SK-N-SH (cell line): ENCODE data around the gene SUPT5H. TPM values are rescaled to one million over a fixed set of nuclear protein-coding genes. Genes with fewer than 3 reads are reported as not detected.

Source experiments
- CTCF ChIA-PET: fragments of 300-600, 350-600 bp; formaldehyde crosslinking; extraction: SDS; loops from one replicate; lab custom pipeline; 2021; lab: Yijun Ruan, JAX
- POLR2A ChIA-PET: fragments of 350-600 bp; sonication (Branson Sonifier 250); formaldehyde crosslinking; extraction: SDS; loops from one replicate; lab custom pipeline; 2020; ENCODE audit warnings: antibody characterized with exemption, inconsistent platforms; lab: Yijun Ruan, JAX
- DNase-seq: peaks from one replicate; pipeline ENCODE4 v3.0.0; 2012
- H2AFZ ChIP-seq: fragments of 200-600 bp; sonication (generic); 2 replicates; pipeline ENCODE4 v1.8.1; 2016; ENCODE audit warnings: antibody characterized with exemption, mild to moderate bottlenecking, low read depth
- H3F3A ChIP-seq: fragments of 200-600 bp; sonication (generic); replicated peaks from 2 replicates; pipeline ENCODE3; 2016; ENCODE audit warnings: antibody characterized with exemption, mild to moderate bottlenecking; ENCODE audit not compliant: insufficient read depth
- H3K27ac ChIP-seq, 2 experiments: fragments of 200-500 bp in 1 of 2; fragments of 200-600 bp in 1 of 2; sonication (Bioruptor generic) in 1 of 2; sonication (generic), shearing (Covaris generic) in 1 of 2; 2 replicates each; pipeline versions ENCODE4 v1.5.1 to v1.6.1; 2014 to 2016; ENCODE audit warnings: low read depth in 2 of 2, inconsistent platforms in 1 of 2, low read length in 1 of 2, mild to moderate bottlenecking in 1 of 2, mixed read lengths in 1 of 2
- H3K27me3 ChIP-seq: fragments of 200-600 bp; sonication (generic), shearing (Covaris generic); 2 replicates; pipeline ENCODE4 v1.6.1; 2016; ENCODE audit warnings: mixed run types; ENCODE audit not compliant: insufficient read depth
- H3K36me3 ChIP-seq, 2 experiments: fragments of 200-500 bp in 1 of 2; fragments of 200-600 bp in 1 of 2; sonication (Bioruptor generic) in 1 of 2; sonication (generic) in 1 of 2; replicated peaks in 1 of 2; 2 replicates each; pipeline versions ENCODE3 to v1.5.1; 2014 to 2016; ENCODE audit warnings: low read length in 1 of 2, mild to moderate bottlenecking in 1 of 2; ENCODE audit not compliant: insufficient read depth in 2 of 2, control insufficient read depth in 1 of 2
- H3K4me1 ChIP-seq, 2 experiments: fragments of 200-500 bp in 1 of 2; fragments of 200-600 bp in 1 of 2; sonication (Bioruptor generic) in 1 of 2; sonication (generic), shearing (Covaris generic) in 1 of 2; 2 replicates each; pipeline versions ENCODE4 v1.5.1 to v1.6.1; 2014 to 2016; ENCODE audit warnings: low read depth in 1 of 2, low read length in 1 of 2, mixed run types in 1 of 2; ENCODE audit not compliant: insufficient read depth in 2 of 2, control insufficient read depth in 1 of 2
- H3K4me2 ChIP-seq: fragments of 200-600 bp; sonication (generic), shearing (Covaris generic); 2 replicates; pipeline ENCODE4 v1.6.1; 2017; ENCODE audit warnings: mixed run types
- H3K4me3 ChIP-seq, 2 experiments: fragments of 200-500 bp in 1 of 2; fragments of 200-600 bp in 1 of 2; sonication (Bioruptor generic) in 1 of 2; sonication (generic), shearing (Covaris generic) in 1 of 2; 2 replicates each; pipeline versions ENCODE4 v1.5.1 to v1.8.1; 2014 to 2016; ENCODE audit warnings: low read depth in 2 of 2, inconsistent platforms in 1 of 2, low read length in 1 of 2, mild to moderate bottlenecking in 1 of 2, mixed read lengths in 1 of 2, moderate library complexity in 1 of 2
- H3K79me2 ChIP-seq: fragments of 200-600 bp; sonication (generic); 2 replicates; pipeline ENCODE4 v1.8.1; 2017; ENCODE audit warnings: mild to moderate bottlenecking; ENCODE audit not compliant: insufficient read depth
- H3K9ac ChIP-seq: fragments of 200-600 bp; sonication (generic); 2 replicates; pipeline ENCODE4 v1.6.1; 2017; ENCODE audit warnings: mixed run types
- H3K9me2 ChIP-seq: fragments of 200-600 bp; sonication (generic); 2 replicates; pipeline ENCODE4 v1.6.1; 2017; ENCODE audit warnings: mixed run types
- H3K9me3 ChIP-seq: fragments of 200-600 bp; sonication (generic); 2 replicates; pipeline ENCODE4 v1.6.1; 2017; ENCODE audit warnings: mixed run types, mild to moderate bottlenecking, moderate library complexity
- H4K20me1 ChIP-seq: fragments of 200-600 bp; sonication (generic); 2 replicates; pipeline ENCODE4 v1.6.1; 2017; ENCODE audit warnings: mild to moderate bottlenecking, mixed run types; ENCODE audit not compliant: insufficient read depth
- ELF1 ChIP-seq: IDR thresholded peaks from 2 replicates; pipeline ENCODE4 v1.4.0; 2012
- FOSL2 ChIP-seq: IDR thresholded peaks from 2 replicates; pipeline ENCODE4 v1.4.0; 2012; ENCODE audit warnings: low read depth, mild to moderate bottlenecking, moderate library complexity, borderline replicate concordance
- FOXM1 ChIP-seq: IDR thresholded peaks from 2 replicates; pipeline ENCODE4 v1.4.0; 2012; ENCODE audit warnings: low read depth, mild to moderate bottlenecking
- GABPA ChIP-seq: IDR thresholded peaks from 2 replicates; pipeline ENCODE4 v1.4.0; 2012; ENCODE audit warnings: low read depth, mild to moderate bottlenecking
- GATA2 ChIP-seq: sonication (generic); formaldehyde crosslinking; IDR thresholded peaks from 2 replicates; pipeline ENCODE4 v1.5.0; 2020; ENCODE audit warnings: mild to moderate bottlenecking, missing genetic modification reagents
- MXI1 ChIP-seq: IDR thresholded peaks from 2 replicates; pipeline ENCODE4 v1.6.1; 2012; ENCODE audit warnings: mild to moderate bottlenecking, low read depth, low read length, improper control_type of control experiment
- NFIC ChIP-seq: IDR thresholded peaks from 2 replicates; pipeline ENCODE4 v1.4.0; 2012; ENCODE audit warnings: borderline replicate concordance
- RAD21 ChIP-seq: IDR thresholded peaks from 2 replicates; pipeline ENCODE4 v1.6.1; 2012; ENCODE audit warnings: mild to moderate bottlenecking, low read length
- RCOR1 ChIP-seq: fragments of 150-350 bp; IDR thresholded peaks from 2 replicates; pipeline ENCODE4 v1.6.1; 2017; ENCODE audit warnings: antibody characterized with exemption, low read length
- SIN3A ChIP-seq: IDR thresholded peaks from 2 replicates; pipeline ENCODE4 v1.6.1; 2012; ENCODE audit warnings: low read depth, mild to moderate bottlenecking, low read length, moderate library complexity, borderline replicate concordance
- SMC3 ChIP-seq: IDR thresholded peaks from 2 replicates; pipeline ENCODE4 v1.6.1; 2012; ENCODE audit warnings: low read depth, low read length, improper control_type of control experiment
- TCF12 ChIP-seq: IDR thresholded peaks from 2 replicates; pipeline ENCODE4 v1.4.0; 2012
- TEAD4 ChIP-seq: IDR thresholded peaks from 2 replicates; pipeline ENCODE4 v1.4.0; 2012; ENCODE audit warnings: mild to moderate bottlenecking, borderline replicate concordance; ENCODE audit not compliant: insufficient read depth
- YY1 ChIP-seq: IDR thresholded peaks from 2 replicates; pipeline ENCODE4 v1.4.0; 2012; ENCODE audit warnings: low read depth, mild to moderate bottlenecking
- WGBS: methylation state at CpG from one replicate; pipeline ENCODE4 v1.1.6; 2017; ENCODE audit warnings: low lambda C conversion rate; 5-methylcytosine and 5-hydroxymethylcytosine counted together
- polyA plus RNA-seq, 3 experiments: library from polyadenylated mRNA; depleted of rRNA; stranded (reverse); fragments of >200 nt; gene quantifications; 2 replicates each; pipeline ENCODE4 v1.2.3, GENCODE V29; 2012
- TF ChIP-seq, protein P1 (sequence below): IDR thresholded peaks from 2 replicates; pipeline ENCODE4 v1.6.1; 2012; ENCODE audit warnings: mild to moderate bottlenecking, low read depth, low read length, moderate library complexity
- TF ChIP-seq, protein P2 (sequence below): IDR thresholded peaks from 2 replicates; pipeline ENCODE4 v1.4.0; 2012; ENCODE audit warnings: low read depth, borderline replicate concordance
- TF ChIP-seq, protein P3 (sequence below): IDR thresholded peaks from 2 replicates; pipeline ENCODE4; 2012
- TF ChIP-seq, protein P4 (sequence below): IDR thresholded peaks from 2 replicates; pipeline ENCODE4 v1.4.0; 2012; ENCODE audit warnings: low read depth, borderline replicate concordance

The SUPT5H gene
- polyA plus RNA-seq, 1 of the 3 experiments (the other 2 are of a cell fraction), result 137 TPM

DNA sequence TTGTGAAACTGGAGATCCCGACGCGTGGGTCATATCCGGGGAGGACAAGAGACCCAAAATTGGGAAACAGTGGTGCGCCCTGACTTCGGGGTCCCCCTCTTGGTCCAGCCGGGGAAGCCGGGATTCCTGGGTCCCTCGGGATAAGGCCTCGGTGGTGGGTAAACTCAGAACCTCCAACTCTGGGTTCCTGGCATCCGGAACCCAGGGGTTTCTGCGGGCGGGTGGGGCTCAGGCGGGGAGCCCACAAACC, 38.0 kb upstream of the SUPT5H start:
- 53% methylated on average over 7 of the region's 14 CpGs for WGBS
- no peak for DNase-seq
- ChIA-PET POLR2A (interaction anchor here (2.5 kb wide), 1 partner anchor 28 kb away, joined by 12 read pairs; the partner anchor contains the start of gene RPS16), CTCF (interaction anchor here (0.7 to 3.9 kb wide), 3 partner anchors 10 to 67 kb away, joined by 3 to 52 read pairs (median 4); partner anchors contain the start of gene RPS16)
- H2AFZ ChIP-seq, result no peak overlapping the region
- H3K9me3 ChIP-seq, result no peaks in the 10 kb centered on the region
- H3K27ac ChIP-seq, result peak overlapping the region; percentile 84 to 91
- H3F3A ChIP-seq, result peaks cover 43% of the 10 kb centered on the region
- H3K9me2 ChIP-seq, result no peaks in the 10 kb centered on the region
- peaks cover 0 to 7% of the 10 kb centered on the region in 2 experiments for H3K36me3 ChIP-seq
- peak overlapping the region; percentile 97 for H3K9ac ChIP-seq
- peak overlapping the region; percentile 92 for H3K4me2 ChIP-seq
- H3K4me1 ChIP-seq, result peaks cover 36% of the 10 kb centered on the region in 2 experiments; a peak in 3 of 4 replicates
- H3K79me2 ChIP-seq, result peaks cover 28% of the 10 kb centered on the region
- H3K27me3 ChIP-seq, result no peaks in the 10 kb centered on the region
- H4K20me1 ChIP-seq, result peaks cover 19% of the 10 kb centered on the region
- TF ChIP-seq GABPA (no peak), MXI1 (no peak), YY1 (no peak), RAD21 (no peak), TEAD4 (no peak), GATA2 (CRISPR knock-in tag) (no peak), RCOR1 (no peak), ELF1 (no peak), SMC3 (no peak), TCF12 (no peak), SIN3A (no peak), FOSL2 (no peak), FOXM1 (no peak), NFIC (no peak)
- TF ChIP-seq, protein P1, sequence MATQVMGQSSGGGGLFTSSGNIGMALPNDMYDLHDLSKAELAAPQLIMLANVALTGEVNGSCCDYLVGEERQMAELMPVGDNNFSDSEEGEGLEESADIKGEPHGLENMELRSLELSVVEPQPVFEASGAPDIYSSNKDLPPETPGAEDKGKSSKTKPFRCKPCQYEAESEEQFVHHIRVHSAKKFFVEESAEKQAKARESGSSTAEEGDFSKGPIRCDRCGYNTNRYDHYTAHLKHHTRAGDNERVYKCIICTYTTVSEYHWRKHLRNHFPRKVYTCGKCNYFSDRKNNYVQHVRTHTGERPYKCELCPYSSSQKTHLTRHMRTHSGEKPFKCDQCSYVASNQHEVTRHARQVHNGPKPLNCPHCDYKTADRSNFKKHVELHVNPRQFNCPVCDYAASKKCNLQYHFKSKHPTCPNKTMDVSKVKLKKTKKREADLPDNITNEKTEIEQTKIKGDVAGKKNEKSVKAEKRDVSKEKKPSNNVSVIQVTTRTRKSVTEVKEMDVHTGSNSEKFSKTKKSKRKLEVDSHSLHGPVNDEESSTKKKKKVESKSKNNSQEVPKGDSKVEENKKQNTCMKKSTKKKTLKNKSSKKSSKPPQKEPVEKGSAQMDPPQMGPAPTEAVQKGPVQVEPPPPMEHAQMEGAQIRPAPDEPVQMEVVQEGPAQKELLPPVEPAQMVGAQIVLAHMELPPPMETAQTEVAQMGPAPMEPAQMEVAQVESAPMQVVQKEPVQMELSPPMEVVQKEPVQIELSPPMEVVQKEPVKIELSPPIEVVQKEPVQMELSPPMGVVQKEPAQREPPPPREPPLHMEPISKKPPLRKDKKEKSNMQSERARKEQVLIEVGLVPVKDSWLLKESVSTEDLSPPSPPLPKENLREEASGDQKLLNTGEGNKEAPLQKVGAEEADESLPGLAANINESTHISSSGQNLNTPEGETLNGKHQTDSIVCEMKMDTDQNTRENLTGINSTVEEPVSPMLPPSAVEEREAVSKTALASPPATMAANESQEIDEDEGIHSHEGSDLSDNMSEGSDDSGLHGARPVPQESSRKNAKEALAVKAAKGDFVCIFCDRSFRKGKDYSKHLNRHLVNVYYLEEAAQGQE, result no peak
- TF ChIP-seq, protein P2, sequence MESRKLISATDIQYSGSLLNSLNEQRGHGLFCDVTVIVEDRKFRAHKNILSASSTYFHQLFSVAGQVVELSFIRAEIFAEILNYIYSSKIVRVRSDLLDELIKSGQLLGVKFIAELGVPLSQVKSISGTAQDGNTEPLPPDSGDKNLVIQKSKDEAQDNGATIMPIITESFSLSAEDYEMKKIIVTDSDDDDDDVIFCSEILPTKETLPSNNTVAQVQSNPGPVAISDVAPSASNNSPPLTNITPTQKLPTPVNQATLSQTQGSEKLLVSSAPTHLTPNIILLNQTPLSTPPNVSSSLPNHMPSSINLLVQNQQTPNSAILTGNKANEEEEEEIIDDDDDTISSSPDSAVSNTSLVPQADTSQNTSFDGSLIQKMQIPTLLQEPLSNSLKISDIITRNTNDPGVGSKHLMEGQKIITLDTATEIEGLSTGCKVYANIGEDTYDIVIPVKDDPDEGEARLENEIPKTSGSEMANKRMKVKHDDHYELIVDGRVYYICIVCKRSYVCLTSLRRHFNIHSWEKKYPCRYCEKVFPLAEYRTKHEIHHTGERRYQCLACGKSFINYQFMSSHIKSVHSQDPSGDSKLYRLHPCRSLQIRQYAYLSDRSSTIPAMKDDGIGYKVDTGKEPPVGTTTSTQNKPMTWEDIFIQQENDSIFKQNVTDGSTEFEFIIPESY, result no peak
- TF ChIP-seq, protein P3, sequence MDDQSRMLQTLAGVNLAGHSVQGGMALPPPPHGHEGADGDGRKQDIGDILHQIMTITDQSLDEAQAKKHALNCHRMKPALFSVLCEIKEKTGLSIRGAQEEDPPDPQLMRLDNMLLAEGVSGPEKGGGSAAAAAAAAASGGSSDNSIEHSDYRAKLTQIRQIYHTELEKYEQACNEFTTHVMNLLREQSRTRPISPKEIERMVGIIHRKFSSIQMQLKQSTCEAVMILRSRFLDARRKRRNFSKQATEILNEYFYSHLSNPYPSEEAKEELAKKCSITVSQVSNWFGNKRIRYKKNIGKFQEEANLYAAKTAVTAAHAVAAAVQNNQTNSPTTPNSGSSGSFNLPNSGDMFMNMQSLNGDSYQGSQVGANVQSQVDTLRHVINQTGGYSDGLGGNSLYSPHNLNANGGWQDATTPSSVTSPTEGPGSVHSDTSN, result no peak
- TF ChIP-seq, protein P4, sequence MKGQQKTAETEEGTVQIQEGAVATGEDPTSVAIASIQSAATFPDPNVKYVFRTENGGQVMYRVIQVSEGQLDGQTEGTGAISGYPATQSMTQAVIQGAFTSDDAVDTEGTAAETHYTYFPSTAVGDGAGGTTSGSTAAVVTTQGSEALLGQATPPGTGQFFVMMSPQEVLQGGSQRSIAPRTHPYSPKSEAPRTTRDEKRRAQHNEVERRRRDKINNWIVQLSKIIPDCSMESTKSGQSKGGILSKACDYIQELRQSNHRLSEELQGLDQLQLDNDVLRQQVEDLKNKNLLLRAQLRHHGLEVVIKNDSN, result no peak
- H3K4me3 ChIP-seq, result peak overlapping the region; percentile 82 to 98
